GM15510 (cell line): ENCODE results near the gene CACNA1C.

ENCODE experiments used
- POLR2A ChIP-seq: IDR thresholded peaks from 3 replicates; pipeline ENCODE4 v1.6.1; 2011; ENCODE audit warnings: borderline replicate concordance; ENCODE audit not compliant: insufficient read length; ENCODE audit errors: extremely low read depth

The CACNA1C gene

DNA sequence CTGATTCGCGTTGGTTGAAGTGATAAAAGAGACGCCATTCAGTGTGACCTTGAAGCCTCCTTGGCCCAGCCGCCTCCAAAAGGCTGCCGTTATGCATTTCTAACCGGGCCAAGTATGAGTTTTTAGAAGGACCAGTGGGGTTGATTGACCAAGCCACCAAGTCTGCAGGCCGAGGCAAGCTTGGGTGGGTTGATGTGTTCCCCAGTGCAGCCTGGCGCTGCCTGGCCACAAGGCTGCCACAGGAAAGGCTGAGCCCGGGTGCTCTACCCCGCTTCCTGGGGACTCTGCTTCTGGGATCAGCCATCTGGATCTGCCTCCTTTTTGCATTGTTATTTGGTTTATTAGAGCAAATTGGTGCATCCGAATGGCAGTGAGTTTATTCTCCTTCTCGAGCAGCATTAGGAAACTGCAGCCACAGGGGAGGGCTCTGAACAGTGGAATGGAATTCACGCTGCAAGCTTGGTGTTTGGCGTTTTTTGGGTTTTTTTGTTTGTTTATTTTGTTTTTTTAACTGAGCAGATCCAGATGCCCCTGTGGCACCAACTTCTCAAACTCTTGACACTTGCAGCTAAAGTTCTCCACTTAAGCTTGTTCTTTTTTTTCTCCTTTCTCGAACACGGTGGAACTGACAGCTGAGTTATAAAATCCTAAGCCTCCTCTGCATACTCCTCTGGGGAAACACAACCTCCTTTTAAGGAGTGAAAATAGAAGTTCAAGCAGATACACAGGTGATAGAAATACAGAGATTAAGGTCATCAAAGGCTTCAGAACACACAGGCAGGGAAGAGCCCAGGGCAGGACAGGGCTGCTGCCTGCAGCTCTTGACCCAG, 596.6 kb downstream of the CACNA1C start:
- TF ChIP-seq POLR2A: no peak

GRCh38 chr12:2650261-2651067, 597.7 kb downstream of the CACNA1C start:
- TF ChIP-seq POLR2A: no peak

DNA sequence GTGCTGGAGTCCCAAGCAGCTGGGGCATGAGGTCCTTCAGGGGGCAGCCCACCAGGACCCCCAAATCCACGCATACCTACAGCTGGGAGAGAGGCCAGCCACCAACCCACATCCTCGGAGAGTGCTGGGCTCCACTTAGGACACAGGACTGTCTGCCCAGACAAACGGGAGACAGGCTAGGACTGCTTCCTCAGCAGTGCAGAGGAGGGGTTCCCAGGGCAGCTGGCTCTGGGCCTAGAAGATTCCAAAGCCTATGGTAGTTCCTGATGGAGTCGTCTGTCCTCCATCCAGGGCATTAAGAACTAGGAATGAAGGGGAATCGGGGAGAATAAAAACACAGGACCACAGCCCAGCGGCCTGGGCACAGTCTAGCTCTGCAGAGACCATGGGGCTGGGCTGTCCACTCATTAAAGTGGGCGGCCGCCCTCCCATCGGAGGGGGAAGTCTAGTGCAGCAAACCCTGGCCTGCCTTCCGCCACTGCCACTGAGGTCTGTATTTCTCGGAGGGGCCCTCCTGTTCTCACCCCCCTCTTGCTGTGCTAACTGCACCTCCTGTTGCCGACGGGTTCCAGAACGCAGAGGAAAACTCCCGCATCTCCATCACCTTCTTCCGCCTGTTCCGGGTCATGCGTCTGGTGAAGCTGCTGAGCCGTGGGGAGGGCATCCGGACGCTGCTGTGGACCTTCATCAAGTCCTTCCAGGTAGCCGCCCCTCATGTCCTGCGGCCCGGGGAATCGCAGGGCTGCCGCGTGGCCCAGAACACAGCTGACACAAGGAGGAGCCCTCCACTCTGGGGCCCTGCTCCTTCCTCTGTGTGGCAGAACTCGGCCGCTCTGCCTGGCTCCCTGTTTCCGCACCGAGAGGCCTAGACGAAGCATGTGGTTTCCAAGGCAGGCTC, 598.5 kb downstream of the CACNA1C start:
- TF ChIP-seq POLR2A: no peak

- no peak for TF ChIP-seq POLR2A
Measured at GRCh38 chr12:2652011-2652400, 599.2 kb downstream of the CACNA1C start.

- no peak for TF ChIP-seq POLR2A
Measured at GRCh38 chr12:2652401-2653081, 599.8 kb downstream of the CACNA1C start.

- no peak for TF ChIP-seq POLR2A
Measured at GRCh38 chr12:2653461-2653965, 600.7 kb downstream of the CACNA1C start.

- TF ChIP-seq POLR2A: no peak
Measured at GRCh38 chr12:2654311-2654710, 601.5 kb downstream of the CACNA1C start.

- no peak for TF ChIP-seq POLR2A
Measured at GRCh38 chr12:2654741-2655140, 602.0 kb downstream of the CACNA1C start.

GRCh38 chr12:2662524-2662923, 609.7 kb downstream of the CACNA1C start:
- TF ChIP-seq POLR2A: no peak

GRCh38 chr12:2664721-2665577, 612.2 kb downstream of the CACNA1C start:
- TF ChIP-seq POLR2A: no peak

DNA sequence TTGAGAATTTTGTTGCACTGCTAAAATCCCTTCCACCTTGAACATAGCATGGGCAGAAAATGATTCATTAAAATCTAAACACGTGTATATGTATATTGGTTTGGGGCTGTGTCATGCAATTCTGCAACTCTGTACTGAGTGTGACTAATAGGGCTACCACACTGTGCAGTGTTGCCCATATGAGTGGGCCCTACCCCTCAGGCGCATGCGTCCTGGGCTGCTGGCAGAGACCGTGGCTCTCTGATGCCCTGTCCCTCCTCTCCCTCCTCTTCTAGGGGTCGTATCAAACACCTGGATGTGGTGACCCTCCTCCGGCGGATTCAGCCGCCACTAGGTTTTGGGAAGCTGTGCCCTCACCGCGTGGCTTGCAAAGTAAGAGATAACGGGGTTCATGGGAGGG, 613.6 kb downstream of the CACNA1C start:
- no peak for TF ChIP-seq POLR2A

GRCh38 chr12:2666846-2667245, 614.1 kb downstream of the CACNA1C start:
- TF ChIP-seq POLR2A: no peak
